GM18861 (cell line): ENCODE measurements around the gene SRRM2.
"Not testable (repeated sequence)": the region's sequence is repeated elsewhere in the genome, so short reads cannot be mapped to it uniquely, and the experiment has no call there.

Experiments used
- ATAC-seq: cut with Tn5 transposase; IDR thresholded peaks from one replicate; pipeline ENCODE4 v1.9.1; 2021; ENCODE audit not compliant: unreplicated experiment

SRRM2 gene

DNA sequence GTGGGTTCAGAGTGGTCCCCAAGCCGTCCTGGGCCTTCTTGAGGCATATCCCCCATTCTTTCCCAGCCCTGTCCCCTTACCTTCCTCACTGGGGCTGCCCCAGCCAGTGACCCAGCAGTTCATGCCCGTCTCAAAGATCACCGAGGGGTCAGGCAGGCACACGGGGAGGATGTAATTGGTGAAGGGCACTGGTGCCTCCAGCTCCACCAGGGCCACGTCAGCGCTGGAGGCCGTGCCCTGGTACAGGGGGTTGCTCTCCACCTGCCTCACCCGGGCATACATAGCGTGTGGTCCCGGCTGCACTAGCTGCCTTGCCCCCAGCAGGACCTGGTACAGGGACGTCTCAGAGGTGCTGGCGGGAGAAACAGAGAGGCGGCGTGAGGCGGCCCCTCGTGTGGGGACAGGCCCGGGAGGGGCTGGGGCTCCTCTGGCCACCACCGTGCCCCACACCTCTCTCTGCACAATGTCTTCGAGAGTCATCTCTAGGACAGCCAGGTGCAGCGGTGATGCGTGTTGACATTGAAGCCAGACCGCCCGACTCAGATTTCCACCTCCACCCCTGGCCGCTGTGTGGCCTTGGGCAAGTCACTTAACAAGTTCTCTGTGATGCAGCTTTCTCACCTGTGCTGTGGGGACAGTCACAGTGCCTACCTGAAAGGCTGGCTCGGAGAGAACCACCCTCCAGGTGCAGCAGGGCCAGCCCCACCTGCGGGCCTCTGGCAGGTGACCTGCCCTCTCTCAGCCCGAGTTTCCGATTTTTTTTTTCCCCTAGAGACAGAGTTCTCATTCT, 38.3 kb upstream of the SRRM2 start:
- no peak for ATAC-seq

DNA sequence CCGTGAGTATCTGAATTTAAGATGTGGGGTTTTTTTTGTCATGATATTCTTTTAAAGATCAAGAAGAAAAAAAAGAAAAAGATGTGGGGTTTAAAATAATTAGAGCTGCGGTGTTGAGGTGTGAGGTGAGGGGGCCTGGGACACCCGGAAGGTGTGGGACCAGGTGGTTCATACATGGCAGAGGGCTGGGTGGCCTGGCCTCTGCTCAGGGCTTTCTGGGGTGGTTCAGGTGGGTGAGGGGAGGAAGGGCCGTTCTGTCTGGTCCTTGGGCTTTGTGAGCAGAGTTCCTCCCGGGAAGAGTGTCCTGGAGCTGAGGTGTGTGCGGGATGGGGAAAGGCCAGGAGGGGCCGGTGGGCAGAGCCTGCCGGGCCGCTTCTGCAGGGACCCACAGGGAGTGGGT, 37.4 kb upstream of the SRRM2 start:
- no peak for ATAC-seq

DNA sequence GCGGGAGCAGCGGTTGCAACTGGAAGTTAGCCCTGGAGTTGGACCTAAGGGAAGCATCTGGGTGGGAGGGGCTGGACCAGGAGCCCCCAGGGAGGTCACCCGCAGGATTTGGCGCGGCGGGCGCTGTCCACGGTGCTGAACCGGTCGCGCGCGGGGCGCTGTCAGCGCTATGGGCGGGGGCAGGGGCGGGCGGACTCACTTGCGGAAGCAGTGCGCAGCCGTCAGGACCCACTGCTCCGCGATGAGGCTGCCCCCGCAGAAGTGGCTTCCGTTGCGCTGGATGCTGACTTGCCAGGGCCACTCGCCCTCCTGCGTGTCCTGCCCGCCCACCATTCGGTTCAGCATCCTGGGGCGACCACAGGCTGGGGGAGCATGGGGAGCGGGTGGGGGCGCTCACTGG, 36.9 kb upstream of the SRRM2 start:
- ATAC-seq, result no peak

DNA sequence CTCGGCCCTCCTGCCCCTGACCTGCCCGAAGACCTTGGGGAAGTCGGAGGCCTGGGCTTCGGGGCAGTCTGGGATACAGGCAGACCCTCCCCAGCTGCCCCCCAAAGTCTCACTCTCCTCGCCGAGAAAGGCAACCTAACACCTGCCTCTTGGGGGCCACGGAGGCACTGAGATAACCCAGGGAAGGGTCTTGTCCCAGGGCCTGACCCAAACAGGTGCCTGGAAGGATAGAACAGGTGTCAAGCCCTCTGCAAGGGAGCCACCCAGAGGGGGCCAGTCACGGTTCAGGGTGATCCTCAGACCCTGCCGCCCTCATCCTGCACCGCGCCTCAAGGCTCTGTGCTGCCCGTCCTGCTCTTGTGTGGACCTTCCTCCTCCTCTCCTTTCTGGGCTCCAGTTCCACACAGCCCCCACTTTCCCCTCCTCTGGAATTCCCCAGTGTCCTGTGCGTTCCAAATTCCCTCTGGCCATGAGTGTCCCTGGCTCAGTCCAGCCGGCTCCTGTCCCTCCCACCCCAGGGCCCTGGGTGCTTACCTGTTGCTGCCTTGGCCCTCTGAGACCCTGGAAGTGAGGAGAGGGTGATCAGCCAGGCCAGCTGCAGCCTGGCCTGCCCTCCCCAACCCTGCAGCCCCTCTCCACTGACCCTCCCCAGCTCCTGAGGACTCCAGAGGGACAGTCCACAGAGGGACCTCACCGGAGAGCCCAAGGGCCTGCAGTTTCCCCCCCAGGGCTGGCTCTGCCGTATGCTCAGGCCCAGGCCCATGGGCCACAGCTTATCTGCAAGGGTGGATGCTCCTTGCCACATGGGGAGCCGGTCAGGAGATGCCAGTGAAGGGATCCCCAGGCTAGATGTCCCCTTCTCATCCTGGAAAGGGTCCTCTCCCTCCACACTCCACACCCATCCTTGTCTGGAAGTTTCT, 36.2 kb upstream of the SRRM2 start:
- ATAC-seq, result no peak

DNA sequence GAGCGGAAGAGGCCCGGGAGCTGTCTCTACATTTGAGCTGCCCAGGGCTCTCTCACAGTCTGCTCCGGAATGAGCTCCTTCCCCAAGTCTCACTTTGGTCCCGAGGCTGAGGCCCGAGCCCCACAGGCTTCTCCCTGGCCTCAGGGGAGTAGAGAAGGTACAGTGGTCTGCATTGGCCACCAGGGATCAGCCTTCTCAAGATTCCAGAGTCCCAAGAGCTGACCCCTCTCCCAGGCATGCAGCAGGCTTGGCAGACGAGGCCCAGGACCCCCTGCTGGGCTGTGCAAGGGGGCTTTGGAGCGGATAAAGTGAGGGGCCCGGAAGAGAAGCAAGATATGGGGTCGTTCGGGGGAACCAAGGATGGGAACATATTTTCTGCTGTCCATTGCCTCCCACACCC, 35.5 kb upstream of the SRRM2 start:
- ATAC-seq, result no peak

DNA sequence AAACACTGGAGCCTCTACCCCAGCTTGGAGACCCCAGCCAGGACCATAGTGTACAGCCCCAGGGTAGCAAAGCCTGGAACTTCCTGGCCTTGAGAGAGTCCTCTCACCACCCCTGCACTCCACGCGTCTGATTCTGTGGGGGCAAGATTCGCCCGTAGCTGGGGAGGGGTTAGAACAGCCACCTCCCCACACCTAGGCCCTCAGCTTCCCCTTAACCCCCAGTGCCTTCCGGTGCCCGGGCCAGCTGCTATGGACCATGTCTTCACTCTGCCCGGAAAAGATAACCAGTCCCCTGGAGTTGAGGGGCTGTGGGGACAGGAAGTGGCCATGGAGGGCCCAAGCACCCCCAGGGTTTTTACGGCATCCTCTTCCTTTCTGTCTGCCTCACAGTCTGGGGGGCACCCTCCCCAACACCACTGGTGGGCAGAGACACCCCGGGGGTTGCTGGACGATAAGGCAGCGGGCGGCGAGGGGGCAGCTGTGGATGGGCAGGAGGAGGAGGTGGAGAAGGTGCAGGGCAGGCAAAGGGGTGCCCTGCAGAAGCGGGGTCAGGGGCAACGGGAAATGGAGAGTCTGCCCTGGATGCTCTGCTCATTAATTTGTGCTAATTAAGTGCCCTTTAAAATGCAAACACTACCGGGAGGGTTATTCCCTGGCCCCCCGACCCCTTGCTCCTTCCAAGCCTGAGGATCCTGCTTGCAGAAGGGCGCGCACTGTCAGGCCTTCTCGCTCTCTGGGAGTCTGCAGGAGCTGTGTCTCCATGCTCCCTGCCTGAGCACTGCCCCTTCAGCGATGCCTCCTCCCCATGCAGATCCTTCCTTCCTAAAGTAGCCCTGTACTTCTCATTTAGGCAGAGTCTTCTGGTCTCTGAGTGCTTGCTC, 34.8 kb upstream of the SRRM2 start:
- no peak for ATAC-seq

DNA sequence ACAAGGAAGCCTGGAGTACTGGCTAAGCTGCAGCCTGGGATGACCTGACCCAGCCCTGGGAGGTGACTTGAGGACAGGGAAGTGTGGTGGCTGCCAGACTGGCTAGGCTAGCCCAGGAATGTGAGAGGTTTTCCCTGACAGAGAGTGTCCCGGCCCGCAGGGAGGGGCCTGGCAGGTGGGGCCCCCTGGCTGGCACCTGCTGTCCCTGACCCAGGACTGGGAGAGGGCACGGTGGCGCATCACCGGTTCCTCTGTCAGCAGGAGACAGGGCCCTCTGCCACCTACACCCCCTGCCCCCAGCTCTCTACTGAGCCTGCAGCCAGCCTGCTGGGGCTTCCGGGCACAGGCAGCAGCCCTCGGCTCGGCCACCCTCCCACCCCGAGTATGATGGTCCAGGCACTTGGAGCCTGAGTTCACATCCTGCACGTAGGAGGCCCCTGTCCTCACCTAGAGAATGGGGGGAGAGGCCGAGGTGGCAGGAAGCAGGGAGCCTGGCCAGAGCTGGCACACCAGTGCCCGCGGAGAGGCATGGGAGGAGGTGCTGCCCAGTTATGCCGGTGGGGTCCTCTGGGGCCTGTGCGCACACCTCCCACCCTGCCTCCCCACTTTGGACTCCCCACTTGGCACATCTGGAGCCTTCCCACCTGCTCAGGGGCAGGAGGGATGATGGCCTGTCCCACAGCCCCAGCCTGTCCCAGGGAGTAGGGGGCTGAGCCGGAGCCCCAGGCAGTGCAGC, 32.9 kb upstream of the SRRM2 start:
- ATAC-seq, result no peak

DNA sequence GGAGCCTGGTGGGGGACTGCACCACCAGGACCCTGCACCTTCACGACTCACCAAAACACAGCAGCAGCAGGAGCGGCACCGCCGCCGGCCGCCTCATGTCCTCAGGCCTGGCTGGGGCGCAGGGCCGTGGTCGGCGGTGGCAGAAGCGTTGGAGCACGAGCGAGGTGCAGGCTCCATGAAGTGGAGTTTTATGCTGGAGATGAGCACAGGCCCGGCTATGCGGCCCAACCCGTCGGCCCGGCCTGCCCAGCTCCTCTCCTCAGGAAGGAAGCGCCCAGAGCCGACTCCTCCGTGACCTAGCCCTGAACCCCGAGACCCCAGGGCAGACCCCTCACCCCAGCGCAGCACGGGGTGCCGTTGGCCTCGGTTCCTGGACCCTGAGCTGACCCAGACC, 32.4 kb upstream of the SRRM2 start, which contains the start of gene PRSS27:
PRSS27 (minus strand) TSS at position 161 of the 394 bp plus-strand sequence; CDS start at position 97, 64 bp downstream.
- ATAC-seq, result no peak

DNA sequence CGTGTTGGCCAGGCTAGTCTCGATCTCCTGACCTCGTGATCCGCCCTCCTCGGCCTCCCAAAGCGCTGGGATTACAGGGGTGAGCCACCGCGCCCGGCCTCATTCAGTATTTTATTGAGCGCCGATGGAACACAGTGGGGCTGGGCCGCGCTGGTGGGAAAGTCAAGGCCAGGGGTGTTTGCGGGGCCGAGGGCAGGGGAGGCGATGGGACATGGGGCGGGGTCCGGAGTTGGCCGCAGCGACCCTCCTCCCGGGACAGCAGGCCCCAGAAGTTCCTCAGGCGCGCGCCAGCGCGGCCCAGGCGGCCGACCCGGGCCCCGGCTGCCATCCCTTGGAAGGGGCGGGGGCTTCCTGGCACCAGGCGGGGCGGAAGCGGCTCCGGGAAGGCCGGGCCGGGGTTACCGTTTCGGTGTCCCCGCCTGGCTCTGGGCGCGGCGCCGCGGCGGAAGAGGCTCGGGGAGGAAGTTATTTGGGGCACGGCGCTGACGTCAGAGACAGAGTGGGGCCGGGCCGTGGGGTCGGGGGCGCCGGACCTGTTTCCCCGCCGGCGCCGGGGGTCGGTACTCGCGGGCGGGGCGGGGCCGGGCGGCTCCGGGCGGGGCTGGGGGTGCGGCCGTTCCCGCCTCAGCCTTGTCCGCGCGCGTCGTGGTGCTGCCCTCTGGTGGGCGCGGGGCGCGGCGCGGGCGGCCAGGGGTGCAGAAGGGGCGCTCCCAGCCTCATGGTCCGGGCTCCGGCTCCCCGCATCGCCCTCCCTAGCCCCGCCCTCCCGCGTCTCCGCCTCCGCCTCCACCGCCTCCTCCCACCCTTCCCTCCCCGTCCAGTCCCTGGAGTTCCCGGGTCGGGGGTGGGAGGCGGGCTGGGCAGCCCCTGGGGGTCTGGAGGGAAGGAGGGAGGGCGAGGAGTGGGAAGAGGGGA, 31.5 kb upstream of the SRRM2 start:
- ATAC-seq, result peak; percentile 64

DNA sequence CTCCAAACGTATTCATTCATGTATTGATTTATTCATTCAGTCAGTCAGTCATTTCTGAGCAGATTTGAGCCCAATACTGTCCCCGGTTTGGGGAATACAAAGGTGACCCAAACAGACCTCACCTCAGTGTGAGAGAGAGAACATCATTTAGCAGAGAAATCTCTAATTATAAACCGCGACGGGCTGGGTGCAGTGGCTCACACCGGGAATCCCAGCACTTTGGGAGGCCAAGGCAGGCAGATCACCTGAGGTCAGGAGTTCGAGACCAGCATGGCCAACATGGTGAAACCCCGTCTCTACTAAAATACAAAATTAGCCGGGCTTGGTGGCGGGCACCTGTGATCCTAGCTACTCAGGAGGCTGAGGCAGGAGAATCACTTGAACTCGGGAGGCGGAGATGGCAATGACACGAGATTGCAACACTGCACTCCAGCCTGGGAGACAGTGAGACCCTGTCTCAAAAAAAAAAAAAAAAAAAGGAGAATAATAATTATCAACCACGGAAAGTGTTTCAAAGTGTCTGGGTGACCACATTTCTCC, 30.7 kb upstream of the SRRM2 start:
- not testable (repeated sequence) for ATAC-seq

DNA sequence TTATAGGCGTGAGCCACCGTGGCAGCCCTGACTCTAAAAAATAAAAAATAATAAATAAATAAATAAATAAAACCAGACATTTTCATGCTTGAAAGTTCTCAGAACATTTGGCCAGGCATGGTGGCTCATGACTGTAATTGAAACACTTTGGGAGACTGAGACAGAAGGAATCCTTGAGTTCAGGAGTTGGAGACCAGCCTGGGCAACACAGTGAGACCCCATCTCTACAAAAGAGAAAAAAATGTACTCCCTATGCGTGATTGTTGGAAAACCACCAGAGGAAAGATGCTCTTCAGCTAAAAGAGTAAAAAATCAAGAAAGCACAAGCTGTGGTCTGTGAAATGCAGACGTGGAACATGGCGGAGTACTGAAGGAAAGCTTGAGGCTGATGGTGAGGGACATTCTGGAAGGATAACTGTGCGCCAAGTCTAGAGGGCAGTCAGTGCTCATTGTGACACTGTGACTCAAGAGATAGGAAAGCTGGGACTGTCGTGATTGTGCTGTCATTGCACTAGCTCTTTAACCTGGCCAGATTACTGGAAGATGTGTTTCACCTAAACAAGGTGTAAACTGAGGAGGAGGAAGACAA, 28.3 kb upstream of the SRRM2 start:
- ATAC-seq, result no peak

DNA sequence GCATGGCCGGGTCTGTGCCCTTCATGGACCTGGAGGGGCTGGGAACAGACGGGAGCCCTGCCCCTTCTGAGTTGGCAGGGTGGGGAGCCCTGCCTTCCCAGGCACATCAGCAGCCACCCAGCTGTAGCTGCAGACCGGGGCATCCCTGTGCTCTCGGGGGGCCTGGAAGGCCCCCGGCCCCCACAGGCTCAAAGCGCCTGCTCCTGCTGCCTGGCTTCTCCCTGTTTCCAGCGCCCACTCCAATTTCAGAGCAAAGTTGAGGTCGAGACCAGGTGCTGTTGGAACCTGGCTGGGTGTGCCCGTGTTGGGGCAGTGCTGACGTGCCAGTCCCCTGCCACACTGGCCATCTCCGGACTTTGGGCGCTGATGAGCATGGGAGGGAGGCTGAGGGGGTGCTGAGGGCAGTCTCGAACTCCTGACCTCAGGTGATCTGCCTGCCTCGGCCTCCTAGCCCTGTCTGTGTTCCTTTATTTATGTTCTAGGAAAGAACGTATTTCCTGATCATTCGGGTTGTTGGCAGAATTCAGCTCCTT, 27.6 kb upstream of the SRRM2 start:
- ATAC-seq, result no peak

DNA sequence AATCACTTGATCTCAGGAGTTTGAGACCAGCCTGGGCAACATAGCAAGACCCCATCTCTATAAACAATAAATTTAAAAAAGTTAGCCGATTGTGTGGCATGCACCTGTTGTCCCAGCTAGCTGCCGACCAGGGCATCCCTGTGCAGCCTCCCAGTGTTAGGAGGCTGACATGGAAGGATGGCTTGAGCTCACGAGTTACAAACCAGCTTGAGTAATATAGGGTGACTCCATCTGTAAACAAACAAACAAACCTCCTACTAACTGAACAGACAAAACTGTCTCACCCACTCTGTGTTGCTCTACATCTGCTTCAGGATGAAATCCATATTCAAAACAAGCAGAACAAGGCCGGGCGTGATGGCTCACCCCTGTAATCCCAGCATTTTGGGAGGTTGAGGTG, 25.5 kb upstream of the SRRM2 start:
- ATAC-seq, result no peak

DNA sequence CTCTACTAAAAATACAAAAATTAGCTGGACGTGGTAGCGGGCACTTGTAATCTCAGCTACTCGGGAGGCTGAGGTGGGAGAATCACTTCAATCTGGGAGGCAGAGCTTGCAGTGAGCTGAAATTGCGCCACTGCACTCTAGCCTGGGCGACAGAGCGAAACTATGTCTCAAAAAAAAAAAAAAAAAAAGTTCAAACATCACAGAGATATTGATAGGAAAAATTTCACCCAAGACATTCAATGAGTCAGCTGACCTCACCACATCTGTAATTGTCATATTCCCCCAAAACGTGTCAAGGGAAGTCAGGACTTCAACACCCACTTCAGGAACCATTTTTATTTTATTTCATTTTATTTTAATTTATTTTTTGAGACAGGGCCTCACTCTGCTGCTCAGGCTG, 24.4 kb upstream of the SRRM2 start:
- no peak for ATAC-seq

DNA sequence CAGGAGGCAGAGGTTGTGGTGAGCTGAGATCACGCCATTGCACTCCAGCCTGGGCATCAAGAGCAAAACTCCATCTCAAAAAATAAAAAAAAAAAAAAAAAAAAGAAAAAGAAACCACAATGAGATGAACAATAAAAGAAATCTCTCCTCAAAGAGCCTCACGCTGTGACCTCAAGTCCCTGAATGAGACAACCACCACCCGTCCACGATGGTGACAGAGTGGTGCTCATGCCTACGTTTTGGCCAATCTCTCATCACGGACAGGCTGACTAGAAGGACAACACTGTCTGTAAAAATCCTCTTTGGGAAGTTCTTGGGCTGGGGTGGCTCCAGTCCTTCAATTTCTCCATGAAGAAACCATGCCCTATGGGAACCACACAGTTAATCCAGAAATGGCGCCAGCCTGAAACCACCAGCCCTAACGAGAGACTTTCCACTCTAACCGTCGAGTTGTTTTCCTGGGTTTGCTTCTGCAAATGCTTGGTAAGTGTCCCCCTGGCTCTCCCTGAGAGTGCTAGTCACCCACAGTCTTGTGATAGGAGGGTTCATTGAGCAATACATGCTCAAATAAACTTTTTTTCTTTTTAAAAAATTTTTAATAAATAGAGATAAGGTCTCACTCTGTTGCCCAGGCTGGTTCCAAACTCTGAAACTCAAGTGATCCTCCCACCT, 17.5 kb upstream of the SRRM2 start:
- ATAC-seq, result no peak

DNA sequence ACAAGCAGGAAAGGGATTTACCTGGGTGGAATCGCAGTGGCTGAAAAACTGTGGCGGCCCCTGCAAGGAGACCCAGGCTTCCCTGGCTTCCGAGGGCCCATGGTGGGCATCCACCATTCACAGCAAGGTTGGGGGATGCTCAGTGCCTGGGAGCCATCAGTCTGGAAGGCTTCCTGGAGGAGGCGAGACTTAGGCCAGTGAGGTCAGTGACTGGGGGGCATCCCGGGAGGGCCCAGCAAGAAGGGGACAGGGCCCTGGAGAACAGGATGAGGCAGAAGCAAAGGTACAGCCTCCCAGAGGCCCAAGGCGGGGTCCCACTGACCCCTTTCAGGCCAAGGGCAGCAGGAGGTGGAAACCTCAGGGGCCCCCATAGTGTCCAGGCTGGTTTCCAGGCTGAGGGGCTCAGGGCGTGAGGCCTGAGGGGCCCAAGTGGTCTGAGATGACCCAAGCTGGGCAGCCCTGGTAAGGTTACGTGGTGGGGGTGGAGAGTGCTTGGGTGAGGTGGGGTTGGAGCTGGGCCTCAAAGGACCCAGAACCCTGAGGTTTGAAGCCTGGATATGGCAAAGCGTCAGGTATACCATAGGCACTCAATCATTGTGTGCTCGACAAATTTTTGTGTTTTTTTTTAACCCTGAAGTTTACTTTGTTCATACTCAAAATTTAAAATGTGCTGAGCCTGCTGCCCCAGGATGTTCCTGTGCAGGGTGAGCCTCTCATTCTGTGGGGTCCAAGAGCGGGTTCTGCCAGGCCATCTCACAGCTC, 15.8 kb upstream of the SRRM2 start:
- ATAC-seq, result no peak

DNA sequence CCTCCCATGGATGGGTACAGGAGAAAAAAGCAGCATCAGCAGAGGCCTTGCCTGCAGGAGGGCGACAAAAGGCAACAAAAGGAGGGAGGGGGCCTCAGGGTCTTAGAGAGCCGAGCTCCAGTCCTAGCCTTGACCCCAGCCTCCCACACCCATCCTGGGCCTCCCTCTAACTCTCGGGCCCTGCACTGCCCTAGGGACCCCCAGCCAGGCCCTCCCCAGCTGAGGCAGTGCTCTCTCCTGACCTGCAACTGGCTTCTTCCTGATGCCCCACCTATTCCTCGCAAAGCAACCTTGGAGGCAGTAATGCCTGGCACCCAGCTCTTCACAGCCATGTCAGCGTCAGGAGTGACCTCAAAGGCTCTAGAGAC, 15.2 kb upstream of the SRRM2 start:
- ATAC-seq, result no peak
